ENCODE measurements around the gene CAMK2B. TPM values are rescaled to one million over a fixed set of nuclear protein-coding genes. Genes with fewer than 3 reads are reported as not detected.

The CAMK2B gene
- total and polyA plus RNA-seq, 2 of the 13 experiments (the other 11 are each of a cell fraction or from before 2014, with no cell fraction given), result 0.27 to 0.48 TPM

DNA sequence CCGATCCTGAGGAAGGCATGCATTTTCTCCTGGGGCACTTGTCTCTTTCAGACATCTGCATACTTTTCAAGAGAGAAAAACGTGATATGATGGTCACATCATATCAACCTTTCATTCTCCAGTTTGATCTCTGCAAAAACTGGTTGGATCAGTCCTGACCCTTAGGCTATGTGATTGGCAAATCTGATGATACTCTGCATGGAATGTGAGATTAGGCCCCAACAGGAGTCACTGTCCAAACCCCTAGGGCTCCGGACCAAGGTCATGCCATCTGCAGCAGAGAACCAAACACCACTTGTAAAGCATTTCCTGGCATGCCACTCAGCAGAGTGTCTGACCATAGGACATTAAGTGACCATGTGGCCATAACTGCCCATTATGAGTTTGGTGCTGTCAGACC, 144.8 kb downstream of the CAMK2B start (continued):
- TF ChIP-seq, protein P1, sequence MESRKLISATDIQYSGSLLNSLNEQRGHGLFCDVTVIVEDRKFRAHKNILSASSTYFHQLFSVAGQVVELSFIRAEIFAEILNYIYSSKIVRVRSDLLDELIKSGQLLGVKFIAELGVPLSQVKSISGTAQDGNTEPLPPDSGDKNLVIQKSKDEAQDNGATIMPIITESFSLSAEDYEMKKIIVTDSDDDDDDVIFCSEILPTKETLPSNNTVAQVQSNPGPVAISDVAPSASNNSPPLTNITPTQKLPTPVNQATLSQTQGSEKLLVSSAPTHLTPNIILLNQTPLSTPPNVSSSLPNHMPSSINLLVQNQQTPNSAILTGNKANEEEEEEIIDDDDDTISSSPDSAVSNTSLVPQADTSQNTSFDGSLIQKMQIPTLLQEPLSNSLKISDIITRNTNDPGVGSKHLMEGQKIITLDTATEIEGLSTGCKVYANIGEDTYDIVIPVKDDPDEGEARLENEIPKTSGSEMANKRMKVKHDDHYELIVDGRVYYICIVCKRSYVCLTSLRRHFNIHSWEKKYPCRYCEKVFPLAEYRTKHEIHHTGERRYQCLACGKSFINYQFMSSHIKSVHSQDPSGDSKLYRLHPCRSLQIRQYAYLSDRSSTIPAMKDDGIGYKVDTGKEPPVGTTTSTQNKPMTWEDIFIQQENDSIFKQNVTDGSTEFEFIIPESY (CRISPR knock-in tag; IDR thresholded peaks at IDR 0.05), result no peak
- TF ChIP-seq RCOR2 (CRISPR knock-in tag; IDR thresholded peaks at IDR 0.05), result no peak
- TF ChIP-seq ZSCAN12 (CRISPR knock-in tag; IDR thresholded peaks at IDR 0.05), result no peak
- TF ChIP-seq EEA1 (CRISPR knock-in tag; IDR thresholded peaks at IDR 0.05; ENCODE audit: borderline replicate concordance), result no peak
- TF ChIP-seq XRCC5 (optimal IDR thresholded peaks at IDR 0.05; ENCODE audit: low read length), result no peak

DNA sequence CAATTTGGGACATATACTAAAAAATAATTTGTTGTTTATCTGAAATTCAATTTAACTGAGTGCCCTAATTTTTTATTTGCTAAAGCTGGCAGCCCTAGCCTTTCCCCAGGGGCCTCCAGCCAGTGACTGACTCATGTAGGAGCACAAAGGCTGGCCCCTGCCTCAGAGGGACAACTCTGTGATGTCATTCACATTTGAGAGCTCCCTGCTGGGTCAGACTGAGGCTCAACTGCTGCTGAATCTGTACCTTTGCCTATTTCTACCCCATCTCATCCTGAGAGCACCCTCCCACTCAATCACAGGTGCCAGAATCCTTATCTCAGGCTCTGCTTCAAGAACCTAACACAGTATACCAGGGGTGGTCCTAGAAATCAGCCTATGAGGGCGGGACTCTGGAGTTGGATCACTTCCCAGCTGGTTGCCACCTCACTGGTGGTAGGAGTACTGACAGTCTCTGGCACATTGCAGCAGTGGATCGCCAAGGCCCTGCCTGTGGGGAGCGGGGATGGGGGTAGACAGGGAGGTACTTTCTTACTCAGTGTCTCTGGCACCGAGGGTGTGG, 147.7 kb downstream of the CAMK2B start:
- ChIA-PET POLR2A (no interaction called here), CTCF (ENCODE audit: low intra/inter-chr PET ratio, low total read pairs) (no interaction called here)
- H3K27ac ChIP-seq (ENCODE audit: extremely low read length, insufficient read depth, low read length), result no peak overlapping the region
- peaks cover 0 to 13% of the 10 kb centered on the region in 2 experiments; a peak in 4 of 5 replicates for H3K27me3 ChIP-seq (ENCODE audit: control insufficient read depth in 1 of 2, insufficient read depth in 2 of 2, low read length in 2 of 2)
- H3K4me2 ChIP-seq (ENCODE audit: low read depth, low read length), result no peak overlapping the region
- no peaks in the 10 kb centered on the region for H3K4me1 ChIP-seq (ENCODE audit: insufficient read depth, low read length)
- in situ Hi-C loops (cut with HindIII; ENCODE audit: extremely low pct_ligation_motif_present, low pct_unique_long_range_greater_than_20kb) (no loop called here), intact Hi-C loops (cut with micrococcal nuclease; ENCODE audit: unreplicated experiment) (no loop called here)
- no TSS peak for BruUV-seq (replicated peaks)
- H3K9ac ChIP-seq (ENCODE audit: insufficient read depth, low read depth, low read length), result no peak overlapping the region
- FAIRE-seq (no peak), ATAC-seq (no peak), DNase-seq (ENCODE audit: low spot score) (no peak)
- H3K4me3 ChIP-seq (replicated peaks in 1 of 3; ENCODE audit: insufficient read depth in 1 of 3, low read depth in 2 of 3, low read length in 3 of 3), result no peak overlapping the region
- WGBS (ENCODE audit: low lambda C conversion rate), result 30% methylated on average over 4 of the region's 4 CpGs
- no peak overlapping the region for H2AFZ ChIP-seq (ENCODE audit: low read length)
- no peaks in the 10 kb centered on the region for H3K79me2 ChIP-seq (ENCODE audit: insufficient read depth, low read length)
- no peaks in the 10 kb centered on the region for H4K20me1 ChIP-seq (ENCODE audit: insufficient read depth, low read length)
- peaks cover 7% of the 10 kb centered on the region for H3K9me3 ChIP-seq (ENCODE audit: low read length)
- no peak for TF ChIP-seq ZNF674 (CRISPR knock-in tag; IDR thresholded peaks at IDR 0.05; ENCODE audit: low read depth)
- TF ChIP-seq, protein P2, sequence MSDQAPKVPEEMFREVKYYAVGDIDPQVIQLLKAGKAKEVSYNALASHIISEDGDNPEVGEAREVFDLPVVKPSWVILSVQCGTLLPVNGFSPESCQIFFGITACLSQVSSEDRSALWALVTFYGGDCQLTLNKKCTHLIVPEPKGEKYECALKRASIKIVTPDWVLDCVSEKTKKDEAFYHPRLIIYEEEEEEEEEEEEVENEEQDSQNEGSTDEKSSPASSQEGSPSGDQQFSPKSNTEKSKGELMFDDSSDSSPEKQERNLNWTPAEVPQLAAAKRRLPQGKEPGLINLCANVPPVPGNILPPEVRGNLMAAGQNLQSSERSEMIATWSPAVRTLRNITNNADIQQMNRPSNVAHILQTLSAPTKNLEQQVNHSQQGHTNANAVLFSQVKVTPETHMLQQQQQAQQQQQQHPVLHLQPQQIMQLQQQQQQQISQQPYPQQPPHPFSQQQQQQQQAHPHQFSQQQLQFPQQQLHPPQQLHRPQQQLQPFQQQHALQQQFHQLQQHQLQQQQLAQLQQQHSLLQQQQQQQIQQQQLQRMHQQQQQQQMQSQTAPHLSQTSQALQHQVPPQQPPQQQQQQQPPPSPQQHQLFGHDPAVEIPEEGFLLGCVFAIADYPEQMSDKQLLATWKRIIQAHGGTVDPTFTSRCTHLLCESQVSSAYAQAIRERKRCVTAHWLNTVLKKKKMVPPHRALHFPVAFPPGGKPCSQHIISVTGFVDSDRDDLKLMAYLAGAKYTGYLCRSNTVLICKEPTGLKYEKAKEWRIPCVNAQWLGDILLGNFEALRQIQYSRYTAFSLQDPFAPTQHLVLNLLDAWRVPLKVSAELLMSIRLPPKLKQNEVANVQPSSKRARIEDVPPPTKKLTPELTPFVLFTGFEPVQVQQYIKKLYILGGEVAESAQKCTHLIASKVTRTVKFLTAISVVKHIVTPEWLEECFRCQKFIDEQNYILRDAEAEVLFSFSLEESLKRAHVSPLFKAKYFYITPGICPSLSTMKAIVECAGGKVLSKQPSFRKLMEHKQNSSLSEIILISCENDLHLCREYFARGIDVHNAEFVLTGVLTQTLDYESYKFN (CRISPR knock-in tag; conservative IDR thresholded peaks at IDR 0.05), result no peak
- no peak for TF ChIP-seq ZNF75D (CRISPR knock-in tag; IDR thresholded peaks at IDR 0.05; ENCODE audit: borderline replicate concordance)
- H3K36me3 ChIP-seq (replicated peaks in 1 of 2; ENCODE audit: control insufficient read depth in 1 of 2, insufficient read depth in 2 of 2, low read length in 2 of 2), result no peaks in the 10 kb centered on the region
